GM18498 (cell line): ENCODE measurements around the gene TTF1.

Experiments used
- ATAC-seq: cut with Tn5 transposase; IDR thresholded peaks from one replicate; pipeline ENCODE4 v1.9.1; 2021; ENCODE audit warnings: mild to moderate bottlenecking, moderate library complexity; ENCODE audit not compliant: unreplicated experiment

Gene TTF1

GRCh38 chr9:132367613-132368313, 38.9 kb downstream of the TTF1 start:
- no peak for ATAC-seq

- no peak for ATAC-seq
These were observed 40.2 kb downstream of the TTF1 start for GRCh38 chr9:132366481-132366880.

DNA sequence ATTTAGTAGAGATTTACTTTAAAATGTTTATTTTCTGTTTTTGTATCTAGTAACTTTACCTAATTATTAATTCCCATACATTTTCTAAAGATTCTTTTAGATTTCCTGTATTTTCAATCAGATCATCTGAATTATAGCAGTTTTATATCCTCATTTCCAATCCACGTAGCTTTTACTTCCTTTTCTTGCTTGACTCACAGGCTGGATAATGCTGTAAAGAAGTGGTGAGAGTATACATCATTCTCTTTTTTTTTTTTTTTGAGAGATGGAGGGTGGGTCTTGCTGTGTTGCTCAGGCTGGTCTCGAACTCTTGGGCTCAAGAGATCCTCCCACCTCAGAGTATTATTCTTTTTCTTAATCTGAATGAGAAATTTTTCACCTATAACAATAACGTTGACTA, 40.7 kb downstream of the TTF1 start:
- ATAC-seq = no peak

DNA sequence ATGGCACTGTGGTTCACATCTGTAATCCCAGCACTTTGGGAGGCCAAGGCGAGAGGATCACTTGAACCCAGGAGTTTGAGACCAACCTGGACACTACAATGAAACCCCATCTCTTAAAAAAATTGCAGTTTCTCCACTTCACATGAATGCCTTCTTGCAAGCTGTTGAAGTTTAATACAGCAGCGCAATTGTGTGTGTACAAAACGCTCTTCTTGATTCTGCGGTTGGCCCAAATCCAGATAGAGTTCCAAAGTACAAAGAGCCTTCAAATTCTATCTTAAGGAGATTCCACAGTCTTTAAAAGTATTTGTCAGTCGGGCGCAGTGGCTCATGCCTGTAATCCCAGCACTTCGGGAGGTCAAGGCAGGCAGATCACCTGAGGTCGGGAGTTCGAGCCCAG, 42.6 kb downstream of the TTF1 start:
- no peak for ATAC-seq

- ATAC-seq = no peak
These were observed 48.9 kb downstream of the TTF1 start for GRCh38 chr9:132357764-132358163.

DNA sequence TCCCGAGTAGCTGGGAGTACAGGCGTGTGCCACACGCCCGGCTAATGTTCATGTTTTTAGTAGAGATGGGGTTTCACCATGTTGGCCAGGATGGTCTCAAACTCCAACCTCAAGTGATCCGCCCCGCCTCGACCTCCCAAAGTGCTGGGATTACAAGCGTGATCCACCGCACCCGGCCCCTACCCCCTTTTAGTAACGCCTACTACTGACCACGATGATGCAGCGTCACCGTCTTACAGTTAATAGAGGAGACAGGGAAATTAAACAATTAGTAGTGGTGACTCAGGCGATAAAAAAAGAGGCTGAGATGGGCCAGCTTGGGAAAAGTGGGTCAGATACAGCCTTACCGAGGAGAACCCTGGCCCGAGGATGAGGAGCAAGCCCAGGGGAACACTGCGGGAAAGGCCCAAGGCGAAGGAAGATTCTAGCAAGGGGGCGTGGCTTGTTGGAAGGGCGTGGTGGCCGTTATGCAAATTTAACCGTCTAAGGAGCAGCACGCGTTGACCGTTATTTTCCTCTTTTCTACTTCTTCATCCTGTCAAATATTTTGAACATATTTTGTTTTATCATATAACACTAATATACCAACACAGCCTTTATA, 50.2 kb downstream of the TTF1 start:
- no peak for ATAC-seq

GRCh38 chr9:132354637-132355355, 51.8 kb downstream of the TTF1 start, which contains the start of gene SETX:
Gene SETX (minus strand): TSS chr9:132354986. CDS start chr9:132349428, 5,558 bp downstream.
- ATAC-seq = peak; percentile 86

DNA sequence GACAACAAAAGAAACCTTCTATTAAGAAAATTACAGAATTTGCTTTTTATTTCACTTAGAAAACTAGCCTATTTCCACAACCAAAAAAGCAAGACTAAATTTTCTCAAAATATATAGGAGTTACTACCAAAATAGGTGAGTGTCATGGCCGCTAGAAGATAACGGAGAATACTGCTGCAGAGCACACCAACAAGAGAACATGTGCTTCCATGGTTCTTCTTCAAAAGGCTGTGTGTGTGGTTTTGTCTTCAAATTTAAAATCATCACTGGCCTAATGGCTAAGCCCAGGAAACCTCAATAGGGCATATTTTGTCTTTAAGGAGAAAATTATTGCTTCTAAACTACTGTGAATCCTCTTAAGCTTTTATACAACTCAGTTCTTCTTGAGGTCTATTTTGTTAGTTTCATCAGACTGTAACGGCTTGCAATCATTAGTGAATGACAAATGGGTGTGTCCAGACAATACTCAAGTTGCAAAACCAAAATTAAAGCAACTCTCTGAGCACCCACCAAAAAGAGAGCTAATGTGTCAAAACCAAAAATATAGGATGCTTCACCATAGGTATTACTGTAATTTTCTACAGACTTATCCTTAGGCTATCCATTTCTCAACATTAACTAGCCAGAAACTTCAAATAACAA, 55.1 kb downstream of the TTF1 start:
- no peak for ATAC-seq

- no peak for ATAC-seq
These were observed 55.8 kb downstream of the TTF1 start for GRCh38 chr9:132350861-132351315.

GRCh38 chr9:132348676-132349075, 58.0 kb downstream of the TTF1 start:
- ATAC-seq = no peak

DNA sequence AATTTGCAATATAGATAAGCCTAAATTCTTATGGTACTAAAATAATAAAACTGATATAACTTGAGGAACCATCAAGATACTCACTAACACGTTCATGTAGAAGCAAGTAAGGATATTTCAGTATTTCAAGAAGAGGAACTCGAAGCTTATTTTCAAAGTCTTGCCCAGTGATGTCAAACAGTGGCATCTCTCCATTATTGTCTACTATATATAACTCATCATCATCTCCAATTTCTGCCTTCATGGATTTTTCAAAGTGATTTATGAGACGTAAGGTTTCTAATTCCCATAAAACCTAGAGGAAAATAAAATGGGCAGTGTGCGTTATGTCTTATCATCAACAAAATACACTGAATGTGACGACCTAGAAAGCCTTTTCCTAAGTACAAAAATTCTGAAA, 60.5 kb downstream of the TTF1 start:
- no peak for ATAC-seq

GRCh38 chr9:132341177-132341840, 65.3 kb downstream of the TTF1 start:
- ATAC-seq = no peak

- ATAC-seq = no peak
These were observed 72.3 kb downstream of the TTF1 start for GRCh38 chr9:132334364-132334763.

DNA sequence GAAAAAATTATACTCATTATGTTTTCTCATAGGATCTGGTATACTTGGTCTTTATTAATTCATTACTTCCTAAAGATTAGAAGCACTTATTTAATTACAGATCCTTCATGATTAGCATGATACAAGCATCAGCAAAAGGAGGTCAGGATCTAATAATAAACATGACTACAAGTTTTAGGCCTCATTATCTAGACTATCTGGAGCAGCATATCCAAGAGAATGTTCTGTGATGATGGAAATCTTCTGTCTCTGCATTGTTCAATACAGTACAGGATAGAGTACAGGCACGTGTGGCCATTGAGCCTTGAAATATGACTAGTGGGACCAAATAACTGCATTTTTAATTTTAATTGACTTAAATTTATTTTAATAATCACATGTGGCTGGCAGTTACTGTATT, 73.1 kb downstream of the TTF1 start:
- ATAC-seq = no peak

GRCh38 chr9:132328580-132328979, 78.1 kb downstream of the TTF1 start:
- no peak for ATAC-seq

DNA sequence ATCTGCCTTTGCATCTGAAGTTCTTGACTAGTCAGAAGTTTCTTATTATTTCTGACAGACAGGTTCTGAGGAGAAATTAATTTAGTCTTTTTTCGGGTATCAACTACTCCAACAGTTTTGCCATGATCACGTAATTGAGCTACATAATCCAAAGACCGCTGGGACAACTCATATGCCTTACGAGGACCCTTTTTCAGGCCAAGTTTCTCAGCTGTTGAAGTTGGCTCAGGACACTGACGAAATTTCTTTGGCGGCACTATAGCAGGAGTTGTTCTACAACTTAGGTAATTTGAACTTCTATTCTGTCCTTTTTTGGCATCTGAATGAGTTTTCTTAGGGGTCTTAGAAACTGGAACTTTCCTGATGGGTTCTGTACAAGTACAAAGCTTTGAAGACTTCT, 79.1 kb downstream of the TTF1 start:
- no peak for ATAC-seq
